Effector CD4-positive, alpha-beta T cell (primary cell): ENCODE measurements around the gene WDR77.

Source experiments
- DNase-seq: peaks from one replicate; pipeline ENCODE4 v3.0.0-alpha.2; 2020

The WDR77 gene

GRCh38 chr1:111468717-111469100, 19.7 kb upstream of the WDR77 start:
- DNase-seq: no peak

DNA sequence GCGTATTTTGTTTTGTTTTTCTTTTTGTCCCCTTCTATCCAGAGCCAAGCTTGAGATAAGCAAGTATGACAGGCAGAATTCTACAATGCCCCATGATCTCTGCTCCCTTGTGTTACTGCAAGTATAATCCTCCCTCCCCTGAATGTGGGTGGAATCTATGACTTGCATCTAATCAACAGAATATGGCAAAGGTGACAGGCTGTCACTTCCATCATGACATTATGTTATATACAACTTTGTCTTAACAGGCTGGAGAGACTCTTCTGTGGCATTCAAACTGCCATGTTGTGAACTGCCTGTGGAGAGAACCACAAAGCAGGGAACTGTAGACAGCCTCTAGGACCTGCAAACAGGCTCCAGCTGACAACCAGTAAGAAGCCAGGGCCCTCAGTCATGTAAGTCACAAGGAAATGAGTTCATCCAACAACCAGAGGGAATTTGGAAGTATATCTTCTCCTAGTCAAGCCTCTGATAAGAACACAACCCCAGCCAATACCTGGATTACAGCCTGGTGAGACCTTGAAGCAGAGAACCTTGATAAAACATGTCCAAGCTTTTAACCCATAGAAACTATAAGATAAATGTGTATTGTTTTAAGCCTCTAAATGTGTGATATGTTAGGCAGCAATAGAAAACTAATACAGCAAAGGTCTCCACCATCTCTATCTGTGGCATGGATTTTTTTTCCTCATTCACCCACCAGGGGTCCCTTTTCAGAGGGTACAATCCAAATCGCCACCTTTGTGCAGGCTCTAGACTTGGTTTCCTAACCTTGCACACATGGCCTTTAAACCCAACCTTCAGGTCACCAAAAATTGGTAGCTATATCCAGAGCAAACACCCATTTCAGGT, 19.0 kb upstream of the WDR77 start:
- no peak for DNase-seq

- no peak for DNase-seq
These were observed 17.4 kb upstream of the WDR77 start for GRCh38 chr1:111466480-111466879.

DNA sequence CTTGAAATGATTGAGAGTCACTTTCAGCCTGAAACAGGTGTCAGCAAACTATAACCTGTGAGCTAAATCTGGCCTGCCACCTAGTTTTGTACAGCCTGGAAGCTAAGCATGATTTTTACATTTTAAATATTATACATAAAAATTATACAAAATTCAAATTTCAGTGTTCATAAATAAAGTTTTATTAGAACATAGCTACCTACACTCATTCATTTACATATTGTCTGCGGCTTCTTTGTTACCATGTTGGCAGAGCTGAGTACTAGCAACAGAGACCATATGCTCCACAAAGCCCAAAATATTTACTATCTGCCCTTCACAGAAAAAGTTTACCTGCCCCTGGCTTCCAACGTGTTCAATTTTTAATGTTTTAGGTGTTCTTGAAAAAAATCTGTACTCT, 16.7 kb upstream of the WDR77 start:
- DNase-seq: no peak

DNA sequence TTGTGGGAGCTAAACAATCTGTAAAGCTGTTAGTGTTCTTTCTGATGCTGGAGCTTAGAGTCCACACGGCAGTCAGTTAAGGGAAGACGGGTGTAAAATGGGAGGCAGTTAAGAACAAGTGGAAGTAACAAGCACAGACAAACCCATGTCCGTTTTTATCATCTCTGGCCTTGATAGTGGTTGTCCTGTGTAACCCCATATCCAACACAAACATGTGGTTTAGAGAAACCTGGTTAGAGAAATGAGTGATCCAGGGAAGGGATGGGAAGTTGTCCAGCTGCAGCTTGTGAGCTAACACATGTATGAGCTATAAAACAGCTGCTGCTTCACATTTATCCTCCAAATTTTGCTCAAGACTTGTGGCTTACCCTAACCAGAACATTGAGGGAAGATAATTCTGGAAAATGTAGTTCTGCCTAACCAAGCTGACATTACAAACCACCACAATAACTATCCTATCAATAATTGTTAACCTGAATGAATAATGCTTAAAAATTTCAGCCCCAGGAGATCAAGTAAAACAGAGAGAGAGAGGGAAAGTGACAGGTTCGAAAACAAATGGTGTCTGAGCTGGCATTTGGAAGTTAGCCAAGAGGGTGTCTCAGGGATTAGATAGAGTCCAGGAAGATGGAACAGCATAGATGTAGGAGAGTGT, 14.1 kb upstream of the WDR77 start:
- no peak for DNase-seq

DNA sequence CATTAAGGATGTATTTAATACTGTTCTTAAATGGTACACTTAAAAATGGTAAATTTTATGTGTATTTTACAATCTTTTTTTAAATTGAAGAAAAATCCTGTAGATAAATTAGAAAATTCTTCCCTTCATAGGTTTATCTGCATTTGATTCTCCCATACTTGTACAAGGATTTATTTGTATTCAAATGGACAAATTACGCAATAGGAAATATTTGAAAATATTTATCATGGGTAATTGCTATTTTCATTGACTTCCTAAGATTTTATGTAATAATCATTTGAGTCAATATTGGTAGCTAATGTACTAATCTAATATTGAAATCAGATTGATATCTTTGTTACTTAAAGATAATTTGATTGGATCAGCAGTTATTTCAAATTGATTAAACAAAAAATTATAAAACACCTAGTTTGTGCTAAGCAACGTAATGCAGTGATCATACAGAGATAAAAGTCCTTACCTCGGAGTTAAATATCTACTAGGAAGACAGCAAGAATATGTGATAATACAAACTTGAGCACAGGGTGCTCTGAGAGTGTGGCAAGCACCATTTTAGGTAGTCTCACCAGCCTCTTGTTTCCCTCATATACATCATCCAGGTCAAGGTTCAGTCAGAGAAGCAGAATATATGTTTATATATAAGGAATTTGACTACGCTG, 13.4 kb upstream of the WDR77 start:
- no peak for DNase-seq

DNA sequence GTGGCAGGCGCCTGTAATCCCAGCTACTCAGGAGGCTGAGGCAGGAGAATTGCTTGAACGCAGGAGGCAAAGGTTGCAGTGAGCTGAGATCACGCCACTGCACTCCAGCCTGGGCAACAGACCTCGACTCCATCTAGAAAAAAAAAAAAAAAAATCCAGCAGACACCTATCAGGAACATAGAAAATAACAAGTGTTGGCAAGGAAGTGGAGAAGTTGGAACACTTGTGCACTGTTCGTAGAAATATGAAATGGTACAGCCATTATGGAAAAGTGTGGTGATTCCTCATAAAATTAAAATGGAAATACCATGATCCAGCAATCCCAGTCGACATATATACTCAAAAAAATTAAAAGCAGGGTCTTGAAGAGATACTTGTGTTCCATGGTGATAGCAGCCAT, 12.7 kb upstream of the WDR77 start:
- DNase-seq: no peak

DNA sequence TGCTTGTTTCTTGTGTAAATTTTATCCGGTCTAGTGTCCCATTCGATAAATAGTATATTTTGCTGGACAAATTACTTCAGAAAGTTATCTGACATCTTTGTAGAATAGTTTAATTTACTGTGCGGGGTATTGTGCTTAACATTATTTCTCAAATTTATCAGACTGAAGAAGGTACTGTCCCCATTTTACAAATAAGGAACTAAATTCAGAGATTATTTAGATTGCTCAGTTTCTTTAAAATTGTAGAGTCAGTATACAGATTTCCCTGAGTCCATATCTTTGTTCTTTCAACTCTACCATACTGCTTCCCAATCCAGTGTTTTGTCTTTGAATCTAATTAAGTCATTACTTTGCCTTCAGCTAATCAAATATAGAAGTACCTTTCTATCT, 6.6 kb upstream of the WDR77 start:
- DNase-seq: no peak

DNA sequence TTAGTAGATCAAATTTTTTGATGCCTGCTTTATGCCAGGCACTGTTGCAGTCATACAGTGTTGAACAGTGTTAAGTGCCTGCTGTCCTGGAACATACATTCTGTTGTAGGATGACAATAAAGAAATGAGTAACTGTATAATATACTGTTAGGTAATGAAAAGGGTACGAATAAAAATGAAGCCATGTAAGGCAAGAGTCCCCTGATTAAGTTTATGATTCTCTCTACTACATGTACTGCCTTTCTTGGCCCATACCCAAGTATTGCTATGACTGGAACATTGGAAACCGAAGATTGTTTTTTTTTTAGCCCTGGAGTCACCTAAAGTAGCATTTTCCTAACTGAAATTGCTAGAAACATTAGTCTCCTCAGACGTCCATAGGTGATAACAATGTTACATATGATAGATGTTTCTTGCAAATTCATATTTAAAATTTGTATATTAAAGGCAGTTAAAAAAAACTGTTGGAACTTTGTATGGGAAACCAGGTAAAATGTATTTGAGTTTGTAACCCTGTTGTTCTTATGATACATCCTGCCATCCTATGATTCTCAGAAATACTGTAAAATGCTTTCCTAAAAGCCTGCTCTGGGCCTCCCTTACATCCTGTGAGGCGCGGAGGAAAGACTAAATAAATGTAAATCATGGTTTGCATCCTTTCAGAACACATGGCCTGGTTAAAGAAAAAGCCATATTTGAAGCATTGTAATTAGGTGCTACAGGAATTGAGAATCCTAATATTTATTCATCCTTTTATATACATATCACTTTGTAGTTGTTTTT, 6.0 kb upstream of the WDR77 start:
- DNase-seq: no peak

GRCh38 chr1:111453706-111454105, 4.7 kb upstream of the WDR77 start:
- no peak for DNase-seq

- no peak for DNase-seq
These were observed 3.5 kb upstream of the WDR77 start for GRCh38 chr1:111452581-111452980.

DNA sequence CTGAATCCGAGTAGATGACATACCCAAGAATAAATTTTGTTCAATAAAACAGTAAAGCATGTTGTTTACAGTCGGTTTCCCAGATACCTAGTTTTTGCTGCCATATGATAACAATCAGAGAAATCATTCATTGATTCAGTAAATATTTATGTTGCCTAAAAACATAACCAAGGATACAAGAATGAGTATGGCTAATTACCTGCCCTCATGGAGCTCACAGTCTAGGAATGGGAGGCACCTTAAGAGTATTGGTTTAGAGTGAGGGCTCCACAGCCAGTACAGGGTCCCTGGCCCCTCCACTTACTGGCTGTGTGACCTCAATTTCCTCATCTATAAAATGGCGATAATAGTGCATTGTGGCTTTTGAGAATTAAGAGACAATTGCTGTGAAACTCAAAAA, 1.1 kb upstream of the WDR77 start:
- DNase-seq: no peak

- no peak for DNase-seq
These were observed 604 bp upstream of the WDR77 start for GRCh38 chr1:111449703-111450017.

DNA sequence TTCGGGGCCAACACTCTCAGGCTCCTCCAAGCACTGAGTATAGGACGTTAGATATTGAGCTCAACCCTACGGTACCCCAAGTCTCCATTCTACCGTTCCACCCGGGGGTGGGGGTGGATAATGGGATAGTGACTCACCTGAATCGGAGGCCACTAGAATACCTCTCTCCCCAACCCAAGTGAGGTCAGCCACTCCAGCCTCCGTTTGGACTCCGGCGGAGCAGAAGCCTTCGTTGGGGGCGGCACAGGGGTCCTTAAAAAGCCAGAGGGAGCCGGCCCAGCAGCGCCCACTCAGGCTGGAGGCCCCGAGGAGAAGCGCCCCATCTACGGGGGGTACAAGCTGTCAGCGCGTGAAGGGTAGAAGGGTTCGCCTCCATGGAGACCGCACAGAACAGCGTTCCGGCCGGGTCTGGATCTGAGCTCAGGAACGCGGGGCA, 556 bp downstream of the WDR77 start:
- no peak for DNase-seq

DNA sequence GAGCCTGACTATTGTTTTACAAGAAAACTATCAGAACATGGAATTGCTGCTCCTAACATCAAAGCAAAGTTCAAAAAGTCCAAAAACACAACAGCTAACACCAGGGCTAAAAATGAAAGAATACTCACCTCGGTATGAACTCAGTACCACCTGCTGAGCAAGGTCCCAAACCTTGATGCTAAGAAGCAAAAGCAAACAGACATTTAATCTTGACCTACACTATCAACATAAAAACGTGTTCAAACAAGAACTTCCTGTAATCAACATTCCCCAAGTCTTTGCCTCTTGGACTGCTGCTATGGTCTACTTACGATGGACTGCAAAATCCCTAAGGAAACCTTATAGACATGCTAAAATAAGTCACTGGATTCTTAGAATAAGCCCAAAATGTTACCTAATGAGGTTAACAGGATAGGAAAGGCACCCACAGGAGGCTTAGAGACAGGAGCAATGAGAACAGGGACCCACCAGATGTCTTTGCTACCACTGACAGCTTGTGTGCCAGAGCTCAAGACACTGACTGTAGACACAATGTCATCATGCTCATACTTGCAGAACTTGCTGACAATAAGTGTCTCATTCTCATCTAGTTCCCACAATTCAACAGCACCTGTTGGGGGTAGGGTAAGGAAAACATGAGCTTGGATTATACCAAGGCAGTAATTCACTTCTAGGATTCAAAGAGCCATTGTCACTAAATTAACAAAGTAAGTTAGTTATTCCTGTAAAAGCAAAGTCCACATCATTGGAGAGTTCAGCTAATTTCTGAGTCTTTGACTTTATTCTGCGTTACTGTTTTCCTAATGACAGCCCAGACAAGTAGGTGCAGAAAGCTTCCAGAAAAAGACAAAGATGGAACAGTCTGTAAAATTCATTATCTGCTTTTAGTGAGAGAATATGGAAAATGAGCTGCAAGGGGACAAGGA, 1.8 kb downstream of the WDR77 start:
- no peak for DNase-seq

DNA sequence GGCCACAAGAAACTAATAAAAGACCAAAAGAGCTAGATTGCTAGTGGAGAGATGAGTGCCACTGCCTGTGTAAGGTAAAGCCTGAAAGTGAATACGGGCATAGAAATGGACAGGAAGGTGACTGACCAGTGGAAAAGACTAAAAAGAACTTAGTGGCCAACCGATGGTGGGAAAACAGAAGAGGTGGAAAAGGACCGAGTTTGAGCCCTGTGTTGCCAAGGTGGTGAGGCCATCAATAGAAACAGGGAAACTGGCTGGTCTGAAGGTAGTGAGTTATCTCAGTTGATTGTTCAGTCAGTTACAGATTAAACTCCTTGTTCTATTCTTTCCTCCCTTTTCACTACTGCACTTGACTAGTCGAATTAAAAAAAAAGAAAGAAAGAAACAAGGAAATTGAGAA, 2.5 kb downstream of the WDR77 start:
- DNase-seq: no peak

GRCh38 chr1:111444031-111444430, 5.0 kb downstream of the WDR77 start:
- DNase-seq: no peak

GRCh38 chr1:111442457-111442856, 6.6 kb downstream of the WDR77 start:
- DNase-seq: no peak

- DNase-seq: peak; percentile 51
These were observed 7.4 kb downstream of the WDR77 start for GRCh38 chr1:111441573-111442192.

DNA sequence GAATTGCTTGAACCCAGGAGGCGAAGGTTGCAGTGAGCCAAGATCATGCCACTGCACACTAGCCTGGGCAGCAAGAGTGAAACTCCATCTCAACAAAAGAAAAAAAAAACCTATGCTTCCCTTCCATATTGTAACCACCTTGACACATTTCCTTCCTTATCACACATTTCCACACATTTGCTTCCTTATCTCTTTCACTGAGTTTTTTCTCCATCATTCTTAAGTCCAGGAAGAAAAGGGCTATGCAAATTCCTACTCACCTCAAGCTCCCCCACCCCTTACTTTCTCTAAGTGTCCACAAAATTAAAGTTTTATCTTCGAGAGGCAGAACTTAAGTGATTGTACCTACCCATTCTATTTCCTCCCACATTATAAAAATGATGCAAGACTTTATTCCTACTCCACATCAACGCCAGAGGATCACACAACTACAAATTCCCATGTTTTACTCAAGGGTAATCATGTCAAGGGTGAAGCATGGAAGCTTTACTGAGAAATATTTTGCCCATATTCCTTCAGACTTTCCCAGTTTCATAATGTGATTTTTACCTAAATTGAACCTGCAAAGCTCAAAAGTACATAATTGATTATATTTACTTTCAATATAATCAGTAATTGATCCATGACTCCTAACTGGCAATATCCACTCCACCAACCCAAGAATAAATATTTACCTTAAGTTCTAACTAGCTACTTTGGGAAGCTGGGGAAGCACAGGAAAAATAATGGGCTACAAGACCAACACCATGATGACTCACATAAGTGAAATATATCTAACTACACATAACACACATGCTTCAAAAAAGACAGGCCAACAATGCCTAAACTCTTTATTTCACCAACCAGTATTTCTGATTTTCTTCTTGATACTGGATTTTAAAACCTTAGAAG, 9.3 kb downstream of the WDR77 start:
- no peak for DNase-seq

- no peak for DNase-seq
These were observed 12.3 kb downstream of the WDR77 start for GRCh38 chr1:111436726-111437125.
